HepG2 (cell line): ENCODE data around the gene GRIA2. TPM values are rescaled to one million over a fixed set of nuclear protein-coding genes. Genes with fewer than 3 reads are reported as not detected.

Experiments
- HES4 ChIP-seq: sonication (generic); formaldehyde crosslinking; IDR thresholded peaks from 2 replicates; pipeline ENCODE4 v1.9.0; 2021; ENCODE audit warnings: mild to moderate bottlenecking, missing genetic modification reagents, borderline replicate concordance
- MLLT10 ChIP-seq: sonication (generic); formaldehyde crosslinking; IDR thresholded peaks from 2 replicates; pipeline ENCODE4 v1.4.0; 2020; ENCODE audit warnings: missing genetic modification reagents
- MXD1 ChIP-seq: sonication (generic); formaldehyde crosslinking; IDR thresholded peaks from 2 replicates; pipeline ENCODE4 v1.4.0; 2020; ENCODE audit warnings: mild to moderate bottlenecking, missing genetic modification reagents
- POGZ ChIP-seq: sonication (generic); formaldehyde crosslinking; IDR thresholded peaks from 2 replicates; pipeline ENCODE4 v1.4.0; 2020; ENCODE audit warnings: mild to moderate bottlenecking, missing genetic modification reagents
- PPARG ChIP-seq: conservative IDR thresholded peaks from 2 replicates; pipeline ENCODE4 v1.6.1; 2016; ENCODE audit warnings: missing biosample characterization, missing genetic modification reagents
- RAD21 ChIP-seq: fragments of 450-650 bp; formaldehyde crosslinking; IDR thresholded peaks from 2 replicates; pipeline ENCODE4 v1.5.0; 2020; ENCODE audit warnings: mild to moderate bottlenecking
- TCF7 ChIP-seq: sonication (generic); IDR thresholded peaks from 2 replicates; pipeline ENCODE4 v1.6.1; 2016; ENCODE audit warnings: antibody characterized with exemption, low read depth
- THAP8 ChIP-seq: sonication (generic); formaldehyde crosslinking; IDR thresholded peaks from 2 replicates; pipeline ENCODE4 v1.5.1; 2020; ENCODE audit warnings: missing genetic modification reagents, mild to moderate bottlenecking, borderline replicate concordance
- ZBTB40 ChIP-seq, 2 experiments: fragments of 450-650 bp in 1 of 2; sonication (generic) in 1 of 2; formaldehyde crosslinking in 1 of 2; IDR thresholded peaks; 2 replicates each; pipeline versions ENCODE4 v1.6.1 to v1.8.0; 2016 to 2022; ENCODE audit warnings: antibody characterized with exemption in 1 of 2, mild to moderate bottlenecking in 1 of 2, missing genetic modification reagents in 1 of 2
- ZBTB46 ChIP-seq: sonication (generic); formaldehyde crosslinking; IDR thresholded peaks from 2 replicates; pipeline ENCODE4 v1.4.0; 2020; ENCODE audit warnings: mild to moderate bottlenecking, missing genetic modification reagents, borderline replicate concordance
- ZBTB7B ChIP-seq: sonication (generic); formaldehyde crosslinking; IDR thresholded peaks from 2 replicates; pipeline ENCODE4 v1.4.0; 2020; ENCODE audit warnings: missing genetic modification reagents
- ZFP36L2 ChIP-seq: sonication (generic); formaldehyde crosslinking; IDR thresholded peaks from 2 replicates; pipeline ENCODE4 v1.4.0; 2020; ENCODE audit warnings: missing genetic modification reagents
- ZNF12 ChIP-seq: sonication (generic); formaldehyde crosslinking; IDR thresholded peaks from 2 replicates; pipeline ENCODE4 v1.5.0; 2020; ENCODE audit warnings: missing genetic modification reagents
- ZNF44 ChIP-seq: sonication (generic); formaldehyde crosslinking; IDR thresholded peaks from 2 replicates; pipeline ENCODE4 v1.5.1; 2020; ENCODE audit warnings: mild to moderate bottlenecking, missing genetic modification reagents
- ZNF737 ChIP-seq: sonication (generic); formaldehyde crosslinking; IDR thresholded peaks from 2 replicates; pipeline ENCODE4 v1.5.0; 2020; ENCODE audit warnings: missing genetic modification reagents, mild to moderate bottlenecking, borderline replicate concordance
- ZNF761 ChIP-seq: sonication (generic); formaldehyde crosslinking; conservative IDR thresholded peaks from 2 replicates; pipeline ENCODE4 v1.4.0; 2020; ENCODE audit warnings: mild to moderate bottlenecking, missing genetic modification reagents
- ZNF775 ChIP-seq: sonication (generic); formaldehyde crosslinking; IDR thresholded peaks from 2 replicates; pipeline ENCODE4 v1.4.0; 2020; ENCODE audit warnings: missing genetic modification reagents, mild to moderate bottlenecking, moderate library complexity, borderline replicate concordance
- ZSCAN30 ChIP-seq: sonication (generic); formaldehyde crosslinking; IDR thresholded peaks from 2 replicates; pipeline ENCODE4 v1.5.0; 2020; ENCODE audit warnings: mild to moderate bottlenecking, missing genetic modification reagents
- ZSCAN31 ChIP-seq: sonication (generic); formaldehyde crosslinking; IDR thresholded peaks from 2 replicates; pipeline ENCODE4 v1.5.0; 2020; ENCODE audit warnings: low read depth, mild to moderate bottlenecking, missing genetic modification reagents
- polyA plus RNA-seq, 8 experiments: library from polyadenylated mRNA; depleted of rRNA in 3 of 8; stranded (reverse) in 7 of 8; unstranded in 1 of 8; fragments of >200 nt; fragmentation: Illumina TruSeq in 4 of 8; extraction: Trizol in 4 of 8; gene quantifications; 2 replicates each; pipeline versions ENCODE4 v1.2.1 to v1.2.3, GENCODE V29; 2011 to 2016; ENCODE audit warnings: low read depth in 4 of 8, missing spikeins in 1 of 8, mixed read lengths in 1 of 8; ENCODE audit not compliant: insufficient read depth in 1 of 8
- total RNA-seq, 5 experiments: library from RNA; depleted of rRNA; stranded (reverse); fragments of >200 nt; fragmentation: Illumina TruSeq; extraction: Trizol; gene quantifications; 2 replicates each; pipeline ENCODE4 v1.2.3, GENCODE V29; 2016; ENCODE audit warnings: low read depth in 1 of 5

GRIA2 gene
- total and polyA plus RNA-seq, 2 of the 13 experiments (the other 11 are each of a cell fraction or from before 2014, with no cell fraction given) = not detected

- TF ChIP-seq HES4 (peak; percentile 94), ZNF737 (no peak), ZSCAN31 (CRISPR knock-in tag) (no peak; the same call in 1 of the 2 replicates), POGZ (CRISPR knock-in tag) (0 out of 2 replicates have a peak, but pooled peaks have one; percentile 22), TCF7 (no peak), ZSCAN30 (CRISPR knock-in tag) (no peak), MXD1 (CRISPR knock-in tag) (peak; percentile 72; the same call in 1 of the 2 replicates), ZNF44 (CRISPR knock-in tag) (no peak), ZBTB7B (CRISPR knock-in tag) (0 out of 2 replicates have a peak, but pooled peaks have one; percentile 47), ZNF775 (no peak), THAP8 (no peak), PPARG (no peak), RAD21 (CRISPR knock-in tag) (no peak), ZNF761 (CRISPR knock-in tag) (no peak), ZFP36L2 (CRISPR knock-in tag) (peak; percentile 85; the same call in 1 of the 2 replicates), ZBTB46 (CRISPR knock-in tag) (no peak), ZBTB40 (IDR thresholded peaks at IDR 0.05) (no peak), ZBTB40 (CRISPR knock-in tag; IDR thresholded peaks at IDR 0.05) (peak; percentile 60), MLLT10 (CRISPR knock-in tag) (no peak), ZNF12 (peak; percentile 59; the same call in 1 of the 2 replicates)
Observed at GRCh38 chr4:157220371-157220881, at the start of gene GRIA2 (continued).
